ENCODE data around the gene NTMT1.

Gene NTMT1, protein sequence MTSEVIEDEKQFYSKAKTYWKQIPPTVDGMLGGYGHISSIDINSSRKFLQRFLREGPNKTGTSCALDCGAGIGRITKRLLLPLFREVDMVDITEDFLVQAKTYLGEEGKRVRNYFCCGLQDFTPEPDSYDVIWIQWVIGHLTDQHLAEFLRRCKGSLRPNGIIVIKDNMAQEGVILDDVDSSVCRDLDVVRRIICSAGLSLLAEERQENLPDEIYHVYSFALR

DNA sequence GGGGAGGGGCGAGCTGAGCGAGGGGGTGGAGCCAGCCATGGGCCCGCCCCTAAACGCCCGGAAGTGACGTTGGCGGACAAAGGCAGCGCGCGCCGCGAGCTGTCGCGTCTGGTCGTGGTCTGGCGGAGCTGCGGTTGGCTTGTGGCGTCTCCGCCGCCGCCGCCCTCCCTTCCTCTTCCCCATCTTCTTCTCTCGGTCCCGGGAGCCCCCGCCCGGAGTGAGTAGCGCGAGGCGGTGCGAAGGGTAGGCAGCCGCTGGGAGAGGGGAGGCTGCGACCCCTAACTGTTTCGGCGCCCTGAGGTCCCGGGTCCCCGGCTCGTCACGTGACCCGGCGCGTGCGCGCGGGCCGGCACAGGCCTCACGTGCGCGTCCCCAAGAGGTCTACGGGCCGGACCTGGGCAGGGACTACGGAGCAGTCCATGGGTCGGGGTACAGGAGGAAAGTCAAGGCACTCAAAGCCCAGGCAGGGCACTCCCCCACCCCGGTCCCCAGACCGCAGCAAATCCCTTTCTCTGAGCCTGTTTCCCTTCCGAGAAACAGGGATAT, at the start of gene NTMT1:
NTMT1 (plus strand) TSS at position 85 of the 546 bp plus-strand sequence. CDS start 6,541 bp downstream, outside the sequence.
- peak within 1 kb of the TSS; percentile 100 for H3K9ac ChIP-seq (ENCODE audit: low read depth, low read length)
- no peaks in the 10 kb centered on the region for H3K36me3 ChIP-seq (ENCODE audit: insufficient read depth, low read length)
- H3K9me3 ChIP-seq (ENCODE audit: control insufficient read depth, insufficient read depth, low read length), result no peaks in the 10 kb centered on the region
- H3K4me1 ChIP-seq (ENCODE audit: insufficient read depth, low read length), result peaks cover 11% of the 10 kb centered on the region; the same call in 1 of the 2 replicates

DNA sequence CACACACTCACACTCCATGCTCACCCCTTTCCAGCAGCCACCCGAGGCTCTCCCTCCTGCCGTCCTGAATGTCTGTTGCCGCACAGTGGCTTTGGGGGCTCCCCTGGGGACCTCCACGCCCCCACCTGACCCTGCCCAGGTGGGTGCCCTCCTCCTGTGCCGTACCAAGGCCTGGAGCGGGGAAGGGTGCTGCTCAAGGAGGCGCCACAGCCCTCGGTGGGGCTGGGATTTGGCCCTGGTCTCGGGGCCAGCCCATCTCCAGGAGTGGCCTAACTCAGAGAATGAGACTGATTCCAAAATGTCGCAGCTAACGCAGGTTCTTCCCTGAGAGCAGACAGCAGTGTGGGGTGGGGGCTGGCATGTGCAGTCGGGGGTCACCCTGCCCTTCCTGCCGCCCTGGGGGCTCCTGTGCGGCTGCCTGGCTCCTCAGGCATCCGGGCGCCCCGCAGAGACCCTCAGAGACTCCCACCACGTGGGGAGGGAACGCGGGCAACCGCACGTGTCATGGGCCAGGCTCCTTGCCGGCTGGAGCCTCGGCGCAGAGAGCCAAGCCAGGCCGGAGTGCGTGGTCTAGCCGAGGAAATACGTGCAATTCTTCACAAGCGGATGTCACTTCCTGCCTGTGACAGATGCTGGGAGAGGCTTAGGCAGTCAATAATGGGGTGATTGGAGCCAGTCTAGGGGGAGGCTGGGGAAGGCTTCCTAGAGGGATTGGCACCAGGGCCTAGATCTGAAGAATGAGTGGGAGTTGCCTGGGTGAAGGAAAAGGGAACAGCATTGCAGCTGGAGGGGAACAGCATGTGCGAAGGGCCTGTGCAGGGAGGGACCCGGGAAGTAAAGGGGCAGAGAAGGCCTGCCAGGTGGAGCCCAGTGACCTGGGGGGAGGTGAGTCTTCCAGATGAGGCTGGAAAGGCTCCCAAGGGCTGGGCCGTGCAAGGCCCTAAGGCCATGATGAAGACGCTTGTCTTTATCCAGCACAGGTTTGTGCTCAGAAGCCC, 49.1 kb upstream of the NTMT1 start:
- Histone ChIP-seq H3K4me1 (ENCODE audit: insufficient read depth, low read length) (no peaks in the 10 kb centered on the region), H3K9ac (ENCODE audit: low read depth, low read length) (no peak overlapping the region), H3K36me3 (ENCODE audit: insufficient read depth, low read length) (no peaks in the 10 kb centered on the region), H3K9me3 (ENCODE audit: control insufficient read depth, insufficient read depth, low read length) (peaks cover 3% of the 10 kb centered on the region; the same call in 1 of the 2 replicates)

DNA sequence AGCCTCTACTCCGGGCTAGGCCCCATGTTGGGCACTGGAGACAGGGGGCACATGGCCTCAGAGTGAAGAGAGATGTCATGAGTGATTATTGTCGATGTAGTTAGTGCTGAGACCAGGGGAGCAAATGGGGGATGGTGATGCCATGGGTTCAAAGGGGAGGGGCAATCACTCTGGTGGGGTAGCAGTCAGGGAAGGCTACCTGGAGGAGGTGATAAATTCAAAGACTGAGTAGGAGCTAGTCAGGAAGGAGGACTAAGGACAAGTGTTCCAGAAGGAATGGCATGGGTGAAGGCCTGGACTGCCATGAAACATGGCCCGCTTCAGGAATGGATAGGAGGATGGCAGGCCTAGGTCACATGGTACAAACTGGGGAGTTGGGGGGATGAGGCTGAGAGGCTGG, 46.7 kb upstream of the NTMT1 start:
- H3K4me1 ChIP-seq (ENCODE audit: insufficient read depth, low read length), result peaks cover 2% of the 10 kb centered on the region; the same call in 1 of the 2 replicates
- no peak overlapping the region for H3K9ac ChIP-seq (ENCODE audit: low read depth, low read length)
- no peaks in the 10 kb centered on the region for H3K9me3 ChIP-seq (ENCODE audit: control insufficient read depth, insufficient read depth, low read length)
- H3K36me3 ChIP-seq (ENCODE audit: insufficient read depth, low read length), result no peaks in the 10 kb centered on the region

DNA sequence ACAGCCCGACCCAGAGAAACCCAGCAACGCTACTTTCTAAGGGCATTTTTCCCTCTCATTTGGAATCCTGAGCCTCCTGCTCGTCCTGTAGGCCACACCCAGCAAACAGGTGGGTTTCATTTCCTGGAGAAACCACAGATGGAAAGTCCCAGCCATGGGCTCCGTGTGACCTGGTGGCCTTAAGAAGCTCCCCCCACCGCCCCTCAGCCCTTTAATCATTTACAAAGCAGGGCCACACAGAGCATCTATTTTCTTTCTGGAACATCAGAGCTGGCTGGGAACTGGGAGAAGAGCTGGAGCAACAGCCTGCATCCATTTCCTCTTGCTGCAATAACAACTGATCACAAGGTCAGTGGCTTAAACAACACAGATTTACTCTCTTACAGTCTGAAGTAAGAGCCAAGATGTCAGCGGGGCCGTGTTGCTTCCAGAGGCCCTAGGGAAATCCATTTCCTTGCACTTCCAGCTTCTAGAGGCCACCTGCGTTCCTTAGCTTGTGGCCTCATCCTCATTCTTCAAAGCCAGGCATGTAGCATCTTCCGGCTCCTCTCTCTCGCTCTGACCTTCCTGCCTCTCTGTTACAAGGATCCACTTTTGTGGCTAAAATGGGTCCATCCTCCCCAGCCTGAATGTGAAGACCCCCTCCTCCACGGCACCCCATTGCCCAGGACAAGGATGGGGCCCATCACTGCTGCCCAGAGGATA, 45.6 kb upstream of the NTMT1 start:
- Histone ChIP-seq H3K9ac (ENCODE audit: low read depth, low read length) (no peak overlapping the region), H3K36me3 (ENCODE audit: insufficient read depth, low read length) (no peaks in the 10 kb centered on the region), H3K9me3 (ENCODE audit: control insufficient read depth, insufficient read depth, low read length) (no peaks in the 10 kb centered on the region), H3K4me1 (ENCODE audit: insufficient read depth, low read length) (peaks cover 5% of the 10 kb centered on the region; the same call in 1 of the 2 replicates)

DNA sequence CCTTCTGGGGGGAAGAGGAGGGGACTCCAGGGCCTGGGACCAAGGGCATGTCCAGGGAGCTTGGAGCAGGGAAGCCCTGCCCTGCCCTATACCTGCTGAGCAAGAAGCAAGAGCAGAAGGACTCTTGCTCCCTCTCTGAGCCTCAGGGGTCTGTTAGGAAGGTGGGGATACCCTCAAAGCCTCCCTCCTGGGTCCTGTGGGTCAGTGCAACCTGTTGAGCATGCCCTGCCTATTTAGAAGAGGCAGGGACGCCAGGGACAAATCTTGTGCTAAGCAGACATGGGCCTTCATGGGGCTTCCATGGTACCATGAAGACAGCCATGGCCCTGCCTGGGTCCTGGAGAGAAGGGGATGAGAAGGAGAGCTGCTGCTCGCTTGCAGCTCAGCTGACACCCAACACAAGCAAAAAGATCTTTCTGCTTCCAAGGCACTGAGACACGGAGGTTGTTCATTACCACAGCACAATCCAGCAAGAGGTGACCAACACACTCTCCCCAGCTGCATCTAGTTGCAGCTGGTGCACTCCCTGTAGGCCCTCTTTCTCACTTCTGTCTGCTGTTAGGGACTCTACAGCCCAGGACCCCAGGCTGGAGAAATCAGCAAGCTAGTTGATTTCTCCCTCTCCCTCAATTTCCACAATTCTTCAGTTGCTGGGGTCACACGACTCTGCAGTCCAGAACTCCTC, 44.3 kb upstream of the NTMT1 start:
- H3K4me1 ChIP-seq (ENCODE audit: insufficient read depth, low read length), result peaks cover 12% of the 10 kb centered on the region; the same call in 1 of the 2 replicates
- H3K9ac ChIP-seq (ENCODE audit: low read depth, low read length), result no peak overlapping the region
- no peaks in the 10 kb centered on the region for H3K36me3 ChIP-seq (ENCODE audit: insufficient read depth, low read length)
- H3K9me3 ChIP-seq (ENCODE audit: control insufficient read depth, insufficient read depth, low read length), result no peaks in the 10 kb centered on the region

DNA sequence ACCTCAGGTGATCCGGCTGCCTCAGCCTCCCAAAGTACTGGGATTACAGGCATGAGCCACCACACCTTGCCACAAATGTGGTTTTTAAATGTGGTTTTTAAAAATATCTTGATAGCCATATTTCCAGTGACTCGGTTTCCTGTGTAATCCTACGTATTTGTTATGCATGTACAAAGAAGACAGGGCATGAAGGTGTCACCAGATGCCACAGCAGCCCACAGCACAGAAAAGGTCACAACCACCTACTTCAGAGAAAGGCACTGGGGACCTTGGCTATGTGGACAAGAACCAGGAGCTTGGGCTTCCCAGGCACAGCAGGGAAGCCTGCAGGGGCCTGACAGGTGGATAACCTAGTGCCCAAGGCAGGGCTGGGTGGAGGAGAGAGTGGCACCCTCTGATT, 43.1 kb upstream of the NTMT1 start:
- H3K9me3 ChIP-seq (ENCODE audit: control insufficient read depth, insufficient read depth, low read length), result no peaks in the 10 kb centered on the region
- H3K4me1 ChIP-seq (ENCODE audit: insufficient read depth, low read length), result peaks cover 19% of the 10 kb centered on the region; the same call in 1 of the 2 replicates
- no peaks in the 10 kb centered on the region for H3K36me3 ChIP-seq (ENCODE audit: insufficient read depth, low read length)
- H3K9ac ChIP-seq (ENCODE audit: low read depth, low read length), result no peak overlapping the region

DNA sequence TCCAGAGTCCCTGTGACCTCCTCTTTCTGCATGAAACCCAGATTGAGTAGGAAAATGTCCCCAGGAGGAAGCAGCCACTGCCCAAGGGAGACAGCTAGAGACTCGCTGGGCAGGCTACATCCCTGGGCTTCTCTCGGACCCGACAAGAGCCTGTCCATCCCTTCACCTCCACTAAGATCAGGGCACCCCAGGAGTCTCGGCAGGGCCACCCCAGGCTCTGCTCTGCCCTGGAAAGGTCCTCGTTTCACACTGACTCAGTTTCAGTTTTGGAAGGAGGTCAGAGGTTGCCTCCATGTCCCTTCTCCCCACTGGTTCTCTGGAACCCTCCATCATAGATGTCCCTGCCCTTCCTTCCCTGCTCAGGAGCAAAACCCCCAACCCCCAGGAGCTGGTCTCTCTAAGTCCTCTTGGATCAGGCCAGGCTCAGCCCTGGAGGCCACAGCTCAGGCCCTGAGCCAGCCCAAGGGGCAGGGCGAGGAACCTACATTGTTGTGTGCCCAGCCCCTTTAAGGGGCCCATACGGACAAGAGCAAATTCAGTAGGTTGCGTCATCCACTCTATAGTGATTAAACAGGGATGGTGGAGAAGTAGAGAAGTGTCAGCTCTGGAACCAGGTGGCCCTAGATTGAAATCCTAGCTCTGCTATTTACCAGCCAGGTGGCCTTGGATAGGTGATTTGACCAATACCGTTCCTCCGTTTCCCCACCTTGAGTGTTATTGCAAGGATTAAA, 42.5 kb upstream of the NTMT1 start:
- no peaks in the 10 kb centered on the region for H3K9me3 ChIP-seq (ENCODE audit: control insufficient read depth, insufficient read depth, low read length)
- no peak overlapping the region for H3K9ac ChIP-seq (ENCODE audit: low read depth, low read length)
- H3K4me1 ChIP-seq (ENCODE audit: insufficient read depth, low read length), result peaks cover 19% of the 10 kb centered on the region; the same call in 1 of the 2 replicates
- no peaks in the 10 kb centered on the region for H3K36me3 ChIP-seq (ENCODE audit: insufficient read depth, low read length)

DNA sequence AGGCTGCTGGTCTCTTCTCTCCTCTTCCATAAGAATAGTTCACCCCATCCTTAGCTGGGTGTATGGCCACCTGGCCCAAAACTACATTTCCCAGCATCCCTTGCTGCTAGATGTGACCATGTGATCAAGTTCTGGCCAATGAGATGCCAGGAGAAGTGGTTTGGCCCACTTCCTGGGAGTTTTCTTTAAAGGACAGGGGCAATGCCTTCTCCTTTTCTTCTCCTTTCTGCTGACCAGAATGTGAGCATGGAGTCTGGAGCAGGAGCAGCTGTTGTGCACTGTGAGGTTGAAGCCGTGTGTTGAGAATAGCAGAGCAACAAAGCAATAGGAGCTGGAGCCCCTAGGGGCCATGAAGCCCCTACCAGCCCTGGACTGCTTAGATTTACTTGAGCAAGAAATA, 41.8 kb upstream of the NTMT1 start:
- H3K9me3 ChIP-seq (ENCODE audit: control insufficient read depth, insufficient read depth, low read length), result no peaks in the 10 kb centered on the region
- no peak overlapping the region for H3K9ac ChIP-seq (ENCODE audit: low read depth, low read length)
- peaks cover 19% of the 10 kb centered on the region; the same call in 1 of the 2 replicates for H3K4me1 ChIP-seq (ENCODE audit: insufficient read depth, low read length)
- no peaks in the 10 kb centered on the region for H3K36me3 ChIP-seq (ENCODE audit: insufficient read depth, low read length)

DNA sequence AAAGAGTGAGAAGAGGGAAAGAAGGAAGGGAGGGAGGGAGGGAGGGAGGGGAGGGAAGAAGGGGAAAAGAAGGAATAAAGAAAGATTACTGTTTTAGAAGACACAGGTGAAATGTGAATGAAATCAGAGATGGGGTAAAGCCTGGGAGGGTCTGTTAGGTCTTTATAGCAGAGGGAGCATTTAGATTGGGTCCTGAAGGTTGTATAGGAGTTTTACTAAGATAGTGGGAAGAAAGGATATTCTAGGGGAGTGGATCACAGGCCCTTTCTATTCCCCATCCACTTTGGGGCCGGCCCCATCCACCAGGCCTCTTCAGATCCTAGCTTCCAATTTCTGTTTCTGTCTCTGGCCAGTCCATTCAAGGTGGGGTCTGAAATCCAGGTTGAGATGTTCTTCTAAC, 40.6 kb upstream of the NTMT1 start:
- Histone ChIP-seq H3K36me3 (ENCODE audit: insufficient read depth, low read length) (no peaks in the 10 kb centered on the region), H3K9me3 (ENCODE audit: control insufficient read depth, insufficient read depth, low read length) (no peaks in the 10 kb centered on the region), H3K4me1 (ENCODE audit: insufficient read depth, low read length) (peaks cover 19% of the 10 kb centered on the region; the same call in 1 of the 2 replicates), H3K9ac (ENCODE audit: low read depth, low read length) (no peak overlapping the region)

DNA sequence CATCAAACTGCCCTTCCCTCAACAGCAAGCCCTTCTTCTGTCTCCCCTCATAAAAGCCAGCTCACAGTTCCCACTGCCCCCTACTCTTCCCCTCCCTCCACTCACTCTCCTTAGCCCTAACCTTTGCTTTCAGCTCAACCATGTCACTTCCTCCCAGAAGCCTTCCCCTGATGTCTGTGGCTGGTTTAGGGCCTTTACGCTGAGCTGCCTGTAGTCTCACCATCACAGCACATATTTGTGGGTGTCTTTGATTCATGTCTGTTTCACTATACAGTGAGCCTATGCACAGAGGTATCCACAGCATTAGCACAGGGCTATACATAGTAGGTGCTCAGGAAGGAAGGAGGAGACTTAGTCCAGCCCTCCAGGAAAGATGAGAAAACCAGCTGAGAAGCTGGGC, 39.7 kb upstream of the NTMT1 start:
- Histone ChIP-seq H3K9ac (ENCODE audit: low read depth, low read length) (no peak overlapping the region), H3K9me3 (ENCODE audit: control insufficient read depth, insufficient read depth, low read length) (no peaks in the 10 kb centered on the region), H3K36me3 (ENCODE audit: insufficient read depth, low read length) (no peaks in the 10 kb centered on the region), H3K4me1 (ENCODE audit: insufficient read depth, low read length) (peaks cover 19% of the 10 kb centered on the region; the same call in 1 of the 2 replicates)

DNA sequence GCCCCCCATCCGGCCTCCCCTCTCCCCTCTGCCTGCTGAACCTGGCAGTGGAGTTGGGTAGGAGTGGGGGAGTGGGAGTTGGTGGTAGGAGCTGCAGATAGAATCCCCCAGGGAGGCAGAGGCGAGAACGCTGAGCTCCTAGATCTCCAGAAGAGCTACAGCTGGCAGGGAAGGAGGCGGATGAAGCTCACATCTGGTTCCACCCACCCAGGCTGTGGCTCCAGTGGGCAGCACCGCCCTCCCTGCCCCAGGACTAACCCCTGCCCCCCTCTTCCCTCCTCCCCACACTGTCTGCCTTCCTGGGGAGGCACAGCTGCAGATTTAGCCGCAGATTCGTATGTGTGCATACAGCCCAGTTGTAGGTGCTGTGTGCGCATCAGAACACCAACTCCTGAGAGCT, 39.3 kb upstream of the NTMT1 start:
- Histone ChIP-seq H3K9me3 (ENCODE audit: control insufficient read depth, insufficient read depth, low read length) (no peaks in the 10 kb centered on the region), H3K4me1 (ENCODE audit: insufficient read depth, low read length) (peaks cover 19% of the 10 kb centered on the region; the same call in 1 of the 2 replicates), H3K9ac (ENCODE audit: low read depth, low read length) (no peak overlapping the region), H3K36me3 (ENCODE audit: insufficient read depth, low read length) (no peaks in the 10 kb centered on the region)

DNA sequence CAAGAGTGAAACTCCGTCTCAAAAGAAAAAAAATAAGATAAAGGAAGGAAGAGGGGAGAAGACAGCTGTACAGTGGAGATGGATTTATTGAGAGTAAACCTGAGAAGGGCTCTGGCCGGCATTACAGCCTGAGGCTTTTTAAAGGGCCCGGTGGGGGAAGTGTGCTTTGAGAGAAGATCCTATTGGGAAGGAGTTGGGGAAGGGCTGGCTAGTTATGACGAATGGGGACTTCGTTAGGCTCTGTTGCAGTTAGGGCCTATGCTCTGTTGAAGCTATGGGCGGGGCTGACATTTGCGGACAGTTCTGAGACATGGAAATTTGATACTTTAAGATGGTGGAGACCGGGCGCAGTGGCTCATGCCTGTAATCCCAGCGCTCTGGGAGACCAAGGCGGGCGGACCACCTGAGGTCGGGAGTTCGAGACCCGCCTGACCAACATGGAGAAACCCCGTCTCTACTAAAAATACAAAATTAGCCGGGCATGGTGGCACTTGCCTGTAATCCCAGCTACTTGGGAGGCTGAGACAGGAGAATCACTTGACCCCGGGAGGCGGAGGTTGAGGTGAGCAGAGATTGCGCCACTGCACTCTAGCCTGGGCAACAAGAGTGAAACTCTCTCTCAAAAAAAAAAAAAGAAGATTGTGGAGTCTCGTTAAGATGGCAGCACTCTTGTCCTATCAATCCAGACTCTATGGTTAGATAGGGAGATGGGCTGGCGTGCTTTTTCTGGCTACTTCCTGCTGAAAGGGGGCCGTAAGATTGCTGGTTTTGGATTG, 38.3 kb upstream of the NTMT1 start:
- no peak overlapping the region for H3K9ac ChIP-seq (ENCODE audit: low read depth, low read length)
- no peaks in the 10 kb centered on the region for H3K36me3 ChIP-seq (ENCODE audit: insufficient read depth, low read length)
- H3K9me3 ChIP-seq (ENCODE audit: control insufficient read depth, insufficient read depth, low read length), result no peaks in the 10 kb centered on the region
- H3K4me1 ChIP-seq (ENCODE audit: insufficient read depth, low read length), result peaks cover 23% of the 10 kb centered on the region; the same call in 1 of the 2 replicates

Measured in ES-I3 (cell line).